NCI-H2081 treated with DMSO at 0.1 percent for 48 hours (cell line): Measurements from ENCODE around the gene SAMD8.
"Not testable (repeated sequence)": the region's sequence is repeated elsewhere in the genome, so short reads cannot be mapped to it uniquely, and the experiment has no call there.

Source experiments
- DNase-seq: peaks from one replicate; lab custom pipeline; 2025; lab: John Stamatoyannopoulos, UW

SAMD8 gene

DNA sequence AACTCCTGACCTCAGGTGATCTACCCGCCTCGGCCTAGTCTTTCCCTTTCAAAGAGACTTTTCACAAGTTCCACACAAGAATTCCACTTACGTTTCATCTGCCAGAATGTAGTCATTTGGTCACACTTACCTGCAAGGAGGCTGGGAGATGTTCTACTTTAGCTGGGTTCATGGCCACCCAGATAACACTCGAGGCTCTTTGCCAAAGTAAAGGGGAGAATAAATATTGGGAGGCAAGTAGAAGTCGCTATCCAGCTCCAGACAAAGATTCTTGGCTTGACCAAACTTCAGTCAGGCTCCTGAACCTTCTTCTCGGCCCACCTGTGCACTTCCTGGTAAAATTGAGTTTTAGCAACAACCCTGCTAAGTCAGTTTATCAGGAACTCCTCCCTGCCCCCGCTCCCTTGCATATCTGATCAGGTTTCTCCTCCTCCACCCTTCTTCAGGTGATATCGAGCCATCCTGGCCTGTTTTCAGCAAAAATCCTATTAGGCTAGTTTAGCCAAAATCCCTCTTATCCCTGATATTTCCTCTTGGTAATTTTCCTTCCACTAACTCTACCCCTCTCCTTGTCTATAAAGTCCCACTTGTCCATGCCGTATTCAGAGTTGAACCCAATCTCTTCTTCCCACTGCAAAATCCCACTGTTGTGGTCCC, 25.1 kb upstream of the SAMD8 start:
- no peak for DNase-seq

DNA sequence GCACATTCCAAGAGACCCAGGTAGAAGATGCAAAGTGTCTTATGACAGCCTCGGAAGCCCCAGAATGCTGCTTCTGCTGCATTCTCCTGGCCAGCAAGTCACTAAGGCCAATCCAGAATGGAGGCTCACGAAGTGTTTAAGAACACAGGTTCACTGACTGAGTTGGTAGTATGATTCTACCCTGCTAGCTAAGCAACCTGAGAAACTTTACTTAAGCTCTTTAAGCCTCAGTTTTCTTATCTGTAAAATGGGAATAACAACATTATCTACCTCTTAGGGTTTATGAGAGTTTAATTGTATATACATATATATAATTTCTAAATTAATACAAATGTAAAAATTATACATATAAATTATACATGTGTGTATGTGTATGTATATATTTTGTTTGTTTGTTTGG, 22.8 kb upstream of the SAMD8 start:
- DNase-seq, result no peak

DNA sequence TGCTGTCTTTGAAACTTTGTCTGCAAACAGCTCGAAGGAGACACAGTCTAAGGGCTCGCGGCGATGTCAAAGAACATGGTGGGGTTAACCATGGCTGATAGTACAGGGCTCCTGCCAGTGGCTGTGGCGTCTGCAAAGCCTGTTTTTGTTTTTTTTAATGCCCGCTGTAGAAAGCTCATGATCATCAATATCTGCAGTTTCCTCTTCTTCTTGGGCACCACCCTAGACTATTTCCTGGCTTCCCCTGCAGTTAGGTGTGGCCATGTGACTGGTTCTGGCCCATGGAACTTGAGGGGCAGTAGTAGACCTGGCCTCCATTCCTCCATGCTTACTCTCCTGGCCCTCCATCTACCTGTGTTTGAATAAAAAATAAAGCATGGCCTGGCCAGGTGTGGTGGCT, 21.8 kb upstream of the SAMD8 start:
- no peak for DNase-seq

DNA sequence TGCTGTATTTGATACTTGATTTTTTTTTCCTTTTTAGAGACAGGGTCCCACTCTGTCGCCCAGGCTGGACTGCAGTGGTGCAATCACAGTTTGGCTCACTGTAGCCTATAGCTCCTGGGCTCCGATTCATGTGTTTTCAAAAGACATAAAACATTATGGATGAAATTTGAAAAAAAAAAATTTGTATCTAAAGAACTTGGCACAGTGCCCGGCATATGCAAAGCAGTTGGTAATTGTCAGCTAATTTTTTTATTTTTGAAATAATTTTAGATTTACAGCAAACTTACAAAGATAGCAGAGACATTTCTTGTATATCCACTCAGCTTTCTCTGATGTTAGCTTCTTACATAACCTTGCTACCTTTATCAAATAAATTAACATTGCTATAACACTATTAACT, 20.3 kb upstream of the SAMD8 start:
- no peak for DNase-seq

DNA sequence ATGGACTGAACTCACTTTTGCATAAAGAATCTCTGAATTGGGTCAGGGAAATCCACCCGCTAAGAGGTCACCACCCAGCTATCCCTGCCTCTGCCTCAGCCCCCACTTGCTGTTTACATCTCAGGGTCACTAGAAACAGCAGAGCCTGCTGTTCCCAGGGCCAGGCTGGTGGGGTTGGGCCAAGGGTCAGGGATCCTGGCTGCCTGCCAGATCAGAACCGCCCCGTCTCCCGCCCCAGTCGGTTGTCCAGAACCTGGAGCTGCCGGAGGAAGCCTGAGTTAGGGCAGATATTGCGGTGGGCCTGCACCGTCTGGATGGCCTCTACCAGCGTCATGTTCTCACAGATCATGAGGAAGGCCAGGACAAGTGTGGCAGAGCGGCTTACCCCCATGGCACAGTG, 17.0 kb upstream of the SAMD8 start:
- no peak for DNase-seq

DNA sequence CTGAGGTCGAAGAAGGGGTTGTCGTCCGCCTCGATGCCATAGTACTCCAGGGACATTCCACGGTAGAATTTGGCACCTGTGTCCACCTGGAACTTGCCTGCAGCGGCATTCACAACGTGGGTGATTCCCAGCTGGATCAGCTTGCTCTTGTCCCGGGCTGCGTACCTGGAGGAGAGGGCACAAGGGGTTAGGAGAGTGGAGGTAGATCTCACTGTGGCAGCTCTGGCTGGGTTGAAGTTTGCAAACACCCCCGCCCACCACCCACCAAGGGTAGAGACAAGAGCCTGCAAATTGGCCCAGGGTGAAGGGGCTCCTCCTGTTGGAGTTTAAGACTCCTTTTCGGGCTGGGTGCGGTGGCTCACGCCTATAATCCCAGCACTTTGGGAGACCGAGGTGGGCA, 15.8 kb upstream of the SAMD8 start:
- DNase-seq, result no peak

DNA sequence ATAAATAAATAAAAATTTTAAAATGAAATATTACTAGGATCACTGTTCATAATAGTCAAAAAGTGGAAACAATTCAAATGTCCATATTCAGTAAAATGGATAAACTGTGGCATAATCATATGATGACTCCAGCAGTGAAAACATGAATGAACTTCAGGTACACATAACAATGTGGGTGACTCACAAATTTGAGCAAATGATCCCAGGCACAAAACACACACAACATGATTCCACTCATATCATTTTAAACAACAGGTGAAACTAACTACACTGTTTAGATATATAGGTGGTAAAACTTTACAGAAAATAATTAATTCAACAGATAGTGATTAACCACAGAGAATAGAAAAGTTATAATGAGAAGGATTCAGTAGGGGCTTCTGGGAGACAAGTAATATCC, 14.7 kb upstream of the SAMD8 start:
- no peak for DNase-seq

DNA sequence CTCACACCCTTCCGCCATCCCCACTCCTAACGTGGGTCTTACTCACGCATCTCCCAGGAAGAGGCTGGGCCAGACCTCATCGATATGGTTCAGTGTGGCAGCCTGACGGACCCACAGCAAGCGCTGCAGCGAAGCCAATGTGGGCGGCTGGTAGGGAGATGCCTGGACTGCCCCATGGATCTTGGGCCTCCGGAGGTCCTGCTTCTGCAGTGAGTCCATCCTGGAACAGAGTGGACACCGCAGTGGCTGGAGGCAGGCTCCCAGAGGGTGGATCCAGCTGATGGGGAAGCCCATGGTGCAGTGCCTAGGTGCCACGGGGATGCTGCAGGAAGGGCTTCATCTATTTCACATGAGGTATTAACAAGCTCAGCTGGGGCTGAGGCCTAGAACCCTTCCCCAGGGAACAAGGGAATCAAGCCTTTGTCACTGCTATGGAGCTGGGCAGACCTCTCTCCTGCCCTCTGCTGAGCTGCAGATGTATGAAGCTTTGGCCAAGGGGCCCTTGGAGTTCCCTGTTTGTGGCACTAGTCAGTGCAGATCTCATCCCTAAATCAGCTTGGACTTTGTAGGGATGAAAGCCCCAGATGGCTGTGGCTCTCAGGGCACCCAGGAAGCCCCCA, 13.7 kb upstream of the SAMD8 start:
- DNase-seq, result no peak

DNA sequence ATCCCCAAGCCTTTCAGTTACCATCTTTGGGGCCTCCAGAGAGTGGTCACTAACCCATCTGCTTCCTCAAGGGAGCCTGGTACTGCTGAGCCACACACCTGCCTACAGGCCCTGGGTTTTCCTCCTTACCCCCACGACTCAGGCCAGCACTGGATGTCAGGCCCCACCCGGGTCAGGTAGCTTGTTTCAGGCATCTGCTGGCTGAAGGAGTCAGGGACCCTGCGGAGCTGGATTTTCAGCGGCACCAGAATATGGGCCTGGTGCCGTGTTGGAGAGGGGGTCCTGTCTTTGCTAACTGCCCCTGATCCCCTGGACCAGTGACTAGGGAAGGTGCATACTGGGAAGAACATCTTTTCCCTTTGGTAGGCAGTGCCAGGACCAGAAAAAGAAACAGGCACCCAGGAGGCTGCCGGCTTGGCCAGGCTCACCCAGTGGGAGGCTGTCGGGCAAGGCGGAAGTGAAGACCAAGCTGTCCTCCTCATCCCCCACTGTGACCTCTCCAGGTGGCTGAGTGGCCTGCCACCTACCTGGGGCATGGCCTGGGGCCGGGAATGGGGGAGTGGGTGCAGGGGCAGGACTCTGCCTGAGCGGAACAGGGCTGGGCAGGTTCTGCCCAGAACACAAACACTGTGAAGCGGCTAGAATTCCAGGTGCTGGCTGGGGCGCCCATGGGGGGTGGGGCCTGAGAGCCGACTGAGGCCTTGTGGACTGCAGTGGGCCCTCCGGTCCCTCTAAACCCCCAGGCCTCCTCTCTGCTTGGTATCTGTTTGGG, 12.4 kb upstream of the SAMD8 start:
- DNase-seq, result no peak

DNA sequence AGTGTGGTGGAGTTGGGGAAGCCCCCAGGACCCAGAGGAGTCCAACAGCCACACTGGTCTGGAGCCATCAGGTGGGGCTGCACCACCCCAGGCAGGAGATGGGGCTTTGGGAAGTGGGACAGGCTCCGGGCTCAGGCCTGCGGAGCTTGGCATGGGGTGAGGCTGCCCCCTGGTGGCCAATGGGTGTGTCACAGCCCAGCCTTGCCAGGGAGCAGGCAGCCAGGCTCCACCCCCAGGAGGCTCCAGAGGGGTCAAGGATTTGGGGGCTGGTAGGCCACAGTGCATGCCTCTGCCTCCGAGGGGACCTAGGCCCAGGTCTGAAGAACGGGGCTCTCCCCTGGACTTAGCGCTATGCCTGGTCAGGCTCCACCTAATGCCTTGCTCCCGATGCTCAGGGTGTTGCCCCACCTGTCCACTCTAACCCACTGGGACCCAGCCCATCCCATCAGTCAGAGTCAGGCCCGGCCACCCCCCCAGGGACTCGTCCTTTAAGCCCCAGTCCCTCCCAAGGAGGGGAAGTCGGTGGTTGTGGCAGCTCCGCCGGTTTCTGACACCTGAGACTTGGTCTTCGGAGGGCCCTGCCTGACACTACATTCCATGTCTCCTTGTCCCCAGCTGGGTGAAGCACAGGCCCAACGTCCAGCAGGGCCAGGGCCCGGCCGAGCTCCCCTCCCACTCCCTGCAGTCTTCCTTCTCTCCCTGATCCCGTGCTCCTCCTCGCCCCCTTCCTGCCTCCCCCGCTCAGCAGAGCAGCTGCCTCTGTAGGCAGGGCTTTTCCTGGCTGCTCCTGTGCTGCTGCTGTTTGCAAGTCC, 11.3 kb upstream of the SAMD8 start:
- no peak for DNase-seq

DNA sequence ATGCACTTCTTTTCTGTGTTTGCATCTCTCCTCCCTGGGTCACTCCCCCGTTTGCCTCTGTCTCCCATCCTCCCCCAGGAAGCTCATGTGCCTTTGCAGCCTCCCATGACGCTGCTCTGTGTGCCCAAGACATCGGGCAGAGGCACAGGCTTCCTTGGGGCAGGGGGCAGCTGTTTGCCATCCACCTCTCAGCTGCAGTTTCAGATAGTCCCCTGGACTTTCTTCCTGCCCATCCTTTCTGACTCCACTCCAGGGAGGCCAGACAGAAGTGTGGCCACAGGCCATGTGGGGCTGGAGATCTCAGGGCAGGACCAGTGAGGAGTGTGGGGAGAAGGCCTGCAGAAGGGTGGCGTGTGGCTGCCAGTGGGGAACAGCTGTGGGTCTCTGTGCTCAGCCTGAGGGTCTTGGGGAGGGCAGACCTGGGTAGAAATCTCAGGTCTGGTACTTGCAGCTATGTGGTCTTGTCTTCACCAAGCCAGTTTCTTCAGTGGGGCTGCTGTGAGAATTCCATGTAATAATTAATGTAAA, 10.6 kb upstream of the SAMD8 start:
- DNase-seq, result no peak

DNA sequence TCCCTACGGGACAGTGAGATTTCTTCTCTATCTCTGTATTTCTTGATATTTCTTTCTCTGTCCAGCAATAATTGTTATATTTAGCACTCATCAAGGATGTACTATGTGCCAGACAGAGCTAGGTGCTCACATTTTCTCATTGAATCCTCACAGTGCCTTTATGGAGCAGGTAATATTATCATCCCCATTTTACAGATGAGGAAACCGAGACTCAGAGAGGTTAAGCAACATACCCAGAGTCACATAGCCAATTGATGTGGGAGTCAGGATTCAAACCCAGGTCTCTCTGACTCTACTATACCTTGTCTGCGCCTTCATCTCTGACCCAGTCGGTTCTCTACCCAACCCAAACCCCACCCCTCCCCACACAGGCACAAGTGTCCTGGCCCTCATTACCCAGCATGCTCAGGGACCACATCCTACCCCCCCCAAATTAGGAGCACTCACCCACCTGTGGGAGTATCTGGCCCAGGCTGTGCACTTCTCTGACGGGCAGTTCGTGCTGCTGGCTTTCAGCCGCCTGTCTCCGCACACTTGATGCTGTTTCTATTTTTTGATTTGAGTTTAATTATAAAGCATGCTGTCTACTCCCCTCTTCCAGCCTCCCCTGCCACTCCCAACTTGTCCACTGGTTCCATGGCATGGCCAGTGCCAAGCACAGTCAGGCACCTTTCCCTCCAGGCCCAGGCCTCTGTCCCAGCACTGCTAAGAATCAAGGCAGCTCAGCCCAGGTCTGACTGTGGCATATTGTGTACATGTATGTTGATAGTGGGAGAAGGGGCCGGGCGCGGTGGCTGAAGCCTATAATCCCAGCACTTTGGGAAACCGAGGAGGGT, 9.8 kb upstream of the SAMD8 start:
- DNase-seq, result no peak

DNA sequence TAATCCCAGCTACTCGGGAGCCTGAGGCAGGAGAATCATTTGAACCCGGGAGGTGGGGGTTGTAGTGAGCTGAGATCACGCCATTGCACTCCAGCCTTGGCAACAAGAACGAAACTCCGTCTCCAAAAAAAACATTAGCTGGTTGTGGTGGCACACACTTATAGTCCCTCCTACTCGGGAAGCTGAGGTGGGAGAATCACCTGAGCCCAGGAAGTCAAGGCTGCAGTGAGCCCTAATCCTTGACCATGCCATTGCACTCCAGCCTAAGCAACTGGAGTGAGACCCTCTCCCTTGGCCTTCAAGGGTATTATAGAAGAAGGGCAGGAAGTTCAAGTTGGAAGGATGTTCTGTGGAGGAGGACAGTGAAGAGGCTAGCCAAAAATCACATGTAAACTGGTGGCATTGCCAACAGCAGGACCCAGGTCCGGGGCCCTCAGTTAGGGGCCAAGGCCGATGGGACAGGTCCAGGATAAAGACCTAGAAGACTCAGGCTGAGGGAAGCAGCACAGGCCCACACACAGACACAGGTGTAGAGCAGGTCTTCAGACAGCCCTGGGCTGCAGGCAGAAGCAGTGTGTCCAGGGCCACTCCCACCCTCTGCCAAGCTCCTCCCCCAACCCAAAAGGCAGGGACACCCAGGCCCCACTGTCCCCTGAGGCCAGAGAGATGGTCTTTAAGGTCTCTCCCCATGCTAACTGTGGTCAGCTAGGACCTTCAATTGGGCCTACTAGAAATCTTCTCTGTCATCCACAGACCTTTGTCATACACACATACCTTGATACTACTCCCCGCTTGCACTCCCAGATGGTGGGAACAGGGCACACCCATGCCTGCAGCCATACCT, 8.4 kb upstream of the SAMD8 start:
- DNase-seq, result no peak

DNA sequence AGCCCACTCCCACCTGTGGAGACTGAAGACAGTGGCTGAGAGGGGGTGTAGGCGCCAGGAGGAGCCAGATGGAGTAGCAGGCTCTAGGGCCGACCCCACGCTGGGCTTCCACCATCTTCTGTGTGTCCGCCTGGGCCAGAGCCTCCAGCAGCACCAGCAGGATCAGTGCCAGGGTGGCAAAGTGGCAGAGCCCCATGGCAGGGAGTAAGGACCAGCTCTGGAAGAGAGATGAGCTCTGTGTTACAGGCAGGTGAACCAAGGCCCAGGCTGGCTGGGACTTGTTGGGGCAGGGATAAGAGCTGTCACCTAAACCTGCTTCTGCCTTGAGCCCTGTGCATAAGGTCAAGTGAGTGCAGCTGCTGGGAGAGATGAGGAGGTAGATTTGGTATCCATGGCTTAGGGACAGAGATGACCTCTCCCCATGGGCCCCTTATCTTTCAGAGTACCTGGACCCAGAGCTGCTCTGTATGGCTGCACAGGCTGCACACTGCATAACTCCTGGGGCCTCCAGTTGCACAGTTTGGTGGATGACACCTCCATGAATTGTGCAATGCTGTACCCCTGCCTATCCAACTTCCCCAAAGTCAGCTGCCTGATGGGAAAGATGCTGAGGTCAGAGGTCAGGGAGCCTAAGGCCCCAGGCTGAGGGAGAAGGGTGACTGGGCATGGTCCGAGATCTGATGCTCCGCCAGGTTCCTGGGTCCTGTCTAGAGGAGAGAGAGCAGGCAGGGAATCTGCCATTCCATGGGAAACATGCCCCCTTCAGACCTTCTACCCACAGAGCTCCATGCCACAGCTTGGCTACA, 7.4 kb upstream of the SAMD8 start:
- DNase-seq, result no peak

DNA sequence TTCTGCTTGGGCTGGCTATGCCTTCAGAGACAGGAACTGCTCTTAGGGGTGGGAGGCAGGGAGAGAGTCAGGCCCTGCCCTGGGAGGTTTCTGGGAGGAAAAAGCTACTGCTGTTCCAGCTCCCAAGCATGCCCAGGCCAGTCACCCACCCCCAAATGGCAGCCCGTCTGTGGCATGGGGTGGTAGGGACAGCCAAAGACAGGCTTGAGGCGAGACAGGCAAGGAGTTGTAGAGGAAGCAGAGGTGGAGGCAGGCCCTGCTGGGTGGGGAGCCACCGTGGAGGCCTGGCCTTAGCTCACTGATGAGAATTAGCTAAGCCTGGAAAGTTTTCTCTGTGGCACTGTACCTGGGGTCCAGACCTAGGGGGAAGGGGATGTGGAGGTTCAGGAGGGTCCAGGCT, 6.6 kb upstream of the SAMD8 start:
- DNase-seq, result no peak

DNA sequence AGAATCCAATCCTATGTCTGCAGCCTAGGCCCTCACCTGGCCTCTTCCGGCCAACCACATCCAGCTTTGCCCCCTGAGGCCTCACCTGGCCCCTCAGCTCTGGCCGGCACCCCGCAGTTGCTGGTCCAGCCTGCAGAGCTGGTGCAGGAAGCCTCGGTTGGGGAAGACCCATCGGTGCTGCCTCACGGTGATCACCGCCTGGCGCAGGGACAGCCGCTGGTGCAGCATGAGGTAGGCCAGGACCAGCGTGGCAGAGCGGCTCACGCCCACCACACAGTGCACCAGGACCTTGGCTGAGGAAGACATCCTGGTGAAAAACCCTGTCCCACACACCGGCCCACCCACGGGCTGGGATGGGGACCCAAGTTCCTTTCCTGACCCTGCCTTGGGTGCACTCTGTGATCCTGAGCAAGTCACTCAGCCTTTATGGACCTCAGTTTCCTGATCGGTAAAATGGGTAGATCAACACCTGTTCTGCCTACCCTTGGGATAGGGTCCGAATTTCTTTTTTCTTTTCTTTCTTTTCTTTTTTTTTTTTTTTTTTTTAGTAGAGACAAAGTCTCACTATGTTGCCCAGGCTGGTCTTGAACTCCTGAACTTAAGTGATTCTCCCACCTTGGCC, 5.8 kb upstream of the SAMD8 start:
- no peak for DNase-seq

DNA sequence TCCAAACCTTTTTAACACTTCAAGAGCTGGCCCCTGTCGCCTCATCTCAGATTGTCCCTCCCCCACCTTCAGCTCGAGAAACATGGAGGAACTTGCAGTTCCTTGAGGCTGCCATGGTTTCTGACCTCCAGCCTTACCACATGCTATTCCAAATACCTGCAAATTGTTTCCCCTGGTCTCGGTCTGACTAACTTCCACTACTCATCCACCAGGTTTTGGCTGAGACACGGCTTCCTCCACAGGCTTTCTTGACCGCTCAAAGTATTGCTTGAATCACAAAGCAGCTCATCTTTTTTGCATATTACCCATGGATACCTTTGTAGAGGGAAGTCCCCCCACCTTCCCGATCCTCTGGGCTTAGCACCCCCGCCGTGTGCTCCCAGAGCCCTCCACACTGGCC, 5.2 kb upstream of the SAMD8 start:
- no peak for DNase-seq

DNA sequence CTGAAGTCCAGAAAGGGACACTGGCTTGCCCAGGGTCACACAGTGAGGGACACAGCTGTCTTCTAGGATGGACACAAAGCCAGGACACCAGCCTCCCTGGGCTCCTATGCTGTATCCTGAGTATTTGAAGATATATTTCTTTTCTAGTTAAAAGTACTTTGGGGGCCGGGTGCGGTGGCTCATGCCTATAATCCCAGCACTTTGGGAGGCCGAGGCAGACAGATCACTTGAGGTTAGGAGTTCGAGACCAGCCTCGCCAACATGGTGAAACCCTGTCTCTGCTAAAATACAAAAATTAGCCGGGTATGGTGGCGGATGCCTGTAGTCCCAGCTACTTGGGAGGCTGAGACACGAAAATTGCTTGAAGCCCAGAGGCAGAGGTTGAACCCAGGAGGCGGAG, 4.6 kb upstream of the SAMD8 start:
- DNase-seq, result not testable (repeated sequence)
